NCI-H526 treated with DMSO at 0.1 percent for 48 hours (cell line): ENCODE data around the gene UNC5C.
"Not testable (repeated sequence)": the region's sequence is repeated elsewhere in the genome, so short reads cannot be mapped to it uniquely, and the experiment has no call there.

Experiments
- DNase-seq: peaks from one replicate; lab custom pipeline; 2025; lab: John Stamatoyannopoulos, UW

UNC5C gene

GRCh38 chr4:95178938-95179337, 369.8 kb downstream of the UNC5C start:
- DNase-seq: no peak

- DNase-seq: not testable (repeated sequence)
These were observed 377.4 kb downstream of the UNC5C start for GRCh38 chr4:95171377-95171776.

- DNase-seq: no peak
These were observed 378.6 kb downstream of the UNC5C start for GRCh38 chr4:95170176-95170575.

GRCh38 chr4:95167805-95168204, 381.0 kb downstream of the UNC5C start:
- DNase-seq: no peak

GRCh38 chr4:95165926-95166524, 382.7 kb downstream of the UNC5C start:
- DNase-seq: peak; percentile 12

GRCh38 chr4:95162867-95163266, 385.9 kb downstream of the UNC5C start:
- DNase-seq: no peak

GRCh38 chr4:95161781-95162469, 386.8 kb downstream of the UNC5C start:
- DNase-seq: no peak

GRCh38 chr4:95159384-95159783, 389.4 kb downstream of the UNC5C start:
- no peak for DNase-seq

GRCh38 chr4:95158626-95159025, 390.1 kb downstream of the UNC5C start:
- no peak for DNase-seq

GRCh38 chr4:95158045-95158444, 390.7 kb downstream of the UNC5C start:
- no peak for DNase-seq

- DNase-seq: no peak
These were observed 391.2 kb downstream of the UNC5C start for GRCh38 chr4:95157596-95157995.

- DNase-seq: no peak
These were observed 392.4 kb downstream of the UNC5C start for GRCh38 chr4:95156452-95156765.

GRCh38 chr4:95155759-95156451, 392.9 kb downstream of the UNC5C start:
- DNase-seq: no peak

- DNase-seq: no peak
These were observed 395.6 kb downstream of the UNC5C start for GRCh38 chr4:95153182-95153581.

GRCh38 chr4:95151255-95151654, 397.5 kb downstream of the UNC5C start:
- no peak for DNase-seq

GRCh38 chr4:95142932-95143331, 405.8 kb downstream of the UNC5C start:
- DNase-seq: no peak

- no peak for DNase-seq
These were observed 407.4 kb downstream of the UNC5C start for GRCh38 chr4:95141361-95141760.

- DNase-seq: not testable (repeated sequence)
These were observed 409.3 kb downstream of the UNC5C start for GRCh38 chr4:95139424-95139823.

GRCh38 chr4:95134016-95134415, 414.8 kb downstream of the UNC5C start:
- not testable (repeated sequence) for DNase-seq

GRCh38 chr4:95129821-95130311, 418.9 kb downstream of the UNC5C start:
- no peak for DNase-seq

- no peak for DNase-seq
These were observed 419.7 kb downstream of the UNC5C start for GRCh38 chr4:95129031-95129430.

- DNase-seq: no peak
These were observed 423.8 kb downstream of the UNC5C start for GRCh38 chr4:95124906-95125504.

GRCh38 chr4:95122001-95122400, 426.8 kb downstream of the UNC5C start:
- DNase-seq: no peak
